Mucosa of rectum (tissue), 2 donors: ENCODE measurements around the gene PPP1R1B.

Experiments
- H3K27ac ChIP-seq, 2 donors: one replicate each; pipeline ENCODE4 v1.7.0; 2013; ENCODE audit warnings: inconsistent platforms in 2 of 2, low read depth in 2 of 2, low read length in 2 of 2
- H3K27me3 ChIP-seq, 2 donors: one replicate each; pipeline ENCODE4 v1.7.0; 2013; ENCODE audit warnings: low read length in 2 of 2; ENCODE audit not compliant: control insufficient read depth in 2 of 2, insufficient read depth in 2 of 2
- H3K36me3 ChIP-seq, 2 donors: one replicate each; pipeline ENCODE4 v1.7.0; 2013; ENCODE audit warnings: low read length in 2 of 2; ENCODE audit not compliant: control insufficient read depth in 2 of 2, insufficient read depth in 2 of 2
- H3K4me1 ChIP-seq, 2 donors: one replicate each; pipeline ENCODE4 v1.7.0; 2013; ENCODE audit warnings: low read length in 2 of 2, mild to moderate bottlenecking in 1 of 2; ENCODE audit not compliant: control insufficient read depth in 2 of 2, insufficient read depth in 2 of 2
- H3K4me3 ChIP-seq, 2 donors: one replicate each; pipeline ENCODE4 v1.7.0; 2013; ENCODE audit warnings: low read length in 2 of 2
- H3K9ac ChIP-seq, 2 donors: one replicate each; pipeline ENCODE4 v1.7.0; 2013; ENCODE audit warnings: low read length in 2 of 2, low read depth in 1 of 2, mild to moderate bottlenecking in 1 of 2
- H3K9me3 ChIP-seq, 2 donors: one replicate each; pipeline ENCODE4 v1.7.0; 2013; ENCODE audit warnings: low read length in 2 of 2; ENCODE audit not compliant: control insufficient read depth in 2 of 2
- donor health status: healthy.
- donor health status: Normal muscosa, but diverticular disease.

The PPP1R1B gene

DNA sequence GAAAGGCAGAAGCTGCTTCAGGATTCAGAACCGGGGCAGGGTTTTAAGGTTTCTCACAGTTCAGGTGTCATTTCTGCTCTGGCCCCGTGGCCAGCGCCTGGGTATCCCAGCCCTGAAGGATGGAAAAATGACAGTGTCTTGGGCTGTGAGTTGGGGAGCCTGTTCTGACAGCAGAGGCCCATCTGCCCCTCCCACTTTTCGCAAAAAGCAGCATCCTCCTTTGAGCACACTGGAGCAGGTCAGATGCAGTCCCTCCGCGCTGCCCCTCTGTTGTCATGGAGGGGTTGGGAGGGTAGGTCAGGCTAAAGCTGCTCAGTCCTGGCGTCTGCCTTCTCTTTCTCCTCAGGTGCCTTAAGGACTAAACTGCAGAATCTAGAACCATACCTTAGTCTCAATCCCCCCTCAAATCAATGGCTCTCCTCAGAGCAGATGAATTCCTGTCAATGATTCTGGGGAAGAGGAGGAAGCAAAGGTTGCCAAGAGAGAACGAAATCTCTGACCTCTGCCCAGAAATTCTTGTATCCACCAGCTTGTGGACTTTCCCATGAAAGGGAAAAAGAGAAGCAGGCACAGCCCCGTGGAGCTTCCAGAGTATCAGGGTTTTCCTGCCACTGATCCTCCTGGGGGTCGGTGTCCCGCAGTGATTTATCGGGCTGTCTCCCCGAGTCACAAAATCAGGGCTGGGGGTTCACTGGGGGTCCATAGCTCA is 26.3 kb upstream of the PPP1R1B start:
- Histone ChIP-seq H3K27me3 (peaks cover 83 to 93% of the 10 kb centered on the region in 2 donors), H3K4me3 (no peak overlapping the region), H3K4me1 (no peaks in the 10 kb centered on the region), H3K9ac (no peak overlapping the region), H3K27ac (no peak overlapping the region), H3K36me3 (no peaks in the 10 kb centered on the region), H3K9me3 (no peaks in the 10 kb centered on the region)

DNA sequence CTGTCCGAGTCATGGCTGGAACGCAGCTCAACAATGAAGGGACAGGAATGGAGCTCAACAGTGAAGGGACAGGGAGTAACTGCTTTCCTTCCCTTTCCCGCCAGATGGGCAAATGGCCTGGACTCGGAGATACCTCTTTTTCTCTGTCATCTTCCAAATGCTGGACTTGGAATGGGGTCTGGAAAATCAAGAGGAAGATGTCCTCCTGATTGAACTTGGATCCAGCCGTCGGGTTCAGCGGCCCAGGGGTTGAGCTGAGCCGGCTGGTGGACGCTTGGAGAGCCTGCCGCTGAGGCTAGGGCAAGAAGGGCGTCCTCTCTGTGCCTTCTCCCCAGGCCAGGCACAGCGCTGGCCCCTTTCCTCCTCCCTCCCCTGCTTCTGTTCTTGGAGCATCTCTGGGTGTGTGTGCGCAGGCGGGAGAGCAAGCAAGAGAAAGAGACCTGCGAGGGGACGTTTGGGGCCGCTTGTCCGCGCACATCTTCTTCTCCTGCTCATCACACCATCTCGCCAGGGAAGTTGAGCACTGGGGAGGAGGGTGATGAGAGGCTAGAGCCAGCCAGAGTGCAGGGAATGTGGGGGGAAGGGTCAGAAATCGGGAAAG is 25.7 kb upstream of the PPP1R1B start:
- H3K36me3 ChIP-seq, result no peaks in the 10 kb centered on the region
- no peaks in the 10 kb centered on the region for H3K9me3 ChIP-seq
- peaks cover 4 to 6% of the 10 kb centered on the region in 2 donors for H3K4me1 ChIP-seq
- H3K27me3 ChIP-seq, result peaks cover 80 to 93% of the 10 kb centered on the region in 2 donors
- H3K4me3 ChIP-seq, result no peak overlapping the region
- no peak overlapping the region for H3K9ac ChIP-seq
- no peak overlapping the region for H3K27ac ChIP-seq

DNA sequence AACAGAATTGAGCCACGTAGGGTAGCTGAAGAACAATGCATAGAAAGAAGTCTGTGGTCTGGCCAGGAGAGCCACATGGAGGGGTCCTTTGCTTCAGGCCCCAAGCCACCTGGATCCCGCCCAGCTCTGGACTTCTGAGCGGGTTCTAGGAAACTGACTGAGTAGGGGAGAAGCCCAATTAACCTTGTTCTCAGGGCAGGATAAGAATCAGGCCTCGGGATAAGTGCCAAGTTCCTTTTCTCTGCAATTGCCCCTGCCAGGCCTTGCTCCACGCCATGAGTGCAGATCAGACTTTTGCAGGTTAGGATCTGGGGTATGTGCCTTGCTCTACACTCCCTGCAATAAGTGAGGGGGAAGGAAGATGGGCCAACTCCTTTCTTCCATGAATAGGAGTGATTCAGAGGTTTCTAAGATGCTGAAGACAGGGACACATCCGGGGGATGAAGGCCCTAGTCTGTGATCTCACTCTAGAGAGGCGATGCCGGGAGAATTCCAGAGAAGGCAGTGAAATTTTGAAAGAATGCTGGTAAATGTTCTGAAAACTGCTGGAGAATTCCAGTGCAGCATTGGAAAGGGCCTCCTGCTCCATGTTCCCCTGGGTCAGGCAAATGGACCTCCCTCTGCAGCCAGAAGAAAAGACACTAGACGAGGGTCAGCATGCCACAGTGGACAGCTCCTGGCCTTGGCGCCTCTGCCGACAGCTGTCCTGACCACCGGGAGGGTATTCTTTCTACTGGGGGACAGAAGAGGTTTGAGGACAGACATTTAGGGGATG is 24.8 kb upstream of the PPP1R1B start:
- Histone ChIP-seq H3K4me1 (peaks cover 6 to 11% of the 10 kb centered on the region in 2 donors), H3K4me3 (no peak overlapping the region), H3K27me3 (peaks cover 77 to 89% of the 10 kb centered on the region in 2 donors), H3K9me3 (no peaks in the 10 kb centered on the region), H3K27ac (no peak overlapping the region), H3K9ac (no peak overlapping the region), H3K36me3 (no peaks in the 10 kb centered on the region)

DNA sequence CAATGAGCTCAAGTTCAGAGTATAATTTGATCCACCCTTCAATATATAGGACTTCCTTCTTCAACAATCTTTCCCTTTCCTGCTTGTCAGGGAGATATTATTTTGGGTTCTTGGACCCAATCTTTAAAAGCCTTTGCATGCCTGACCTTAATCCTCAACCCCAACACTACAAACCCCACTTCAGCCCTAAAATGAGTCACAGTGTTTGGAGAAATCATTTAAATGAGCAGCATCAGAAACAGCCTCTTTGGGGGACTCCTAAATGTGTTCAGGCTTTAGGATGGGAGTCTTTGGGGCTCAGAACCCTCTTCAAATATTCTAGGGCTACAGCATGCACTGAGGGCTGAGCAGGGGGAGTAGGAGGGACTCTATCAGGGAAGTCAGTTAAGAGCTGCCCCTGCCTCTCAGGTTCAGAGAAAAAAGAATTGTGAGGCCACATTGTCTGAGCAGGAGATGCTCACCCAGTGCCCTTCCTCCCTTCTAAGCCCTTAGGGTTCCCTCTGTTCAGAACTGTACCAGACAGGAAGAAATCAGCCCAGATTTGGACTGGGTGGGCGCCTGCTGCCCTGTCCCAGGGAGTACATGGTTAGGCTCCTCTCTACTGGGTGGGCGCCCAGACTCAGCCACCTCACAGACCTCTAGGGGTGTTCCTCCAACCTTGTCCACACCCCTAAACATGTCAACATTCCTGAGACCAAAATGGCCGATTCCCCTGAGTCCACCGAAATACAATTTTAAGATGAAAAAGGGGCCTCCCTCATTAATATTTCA is 24.0 kb upstream of the PPP1R1B start:
- no peaks in the 10 kb centered on the region for H3K9me3 ChIP-seq
- H3K36me3 ChIP-seq, result no peaks in the 10 kb centered on the region
- H3K4me1 ChIP-seq, result peaks cover 6 to 11% of the 10 kb centered on the region in 2 donors
- no peak overlapping the region for H3K27ac ChIP-seq
- peaks cover 75 to 87% of the 10 kb centered on the region in 2 donors for H3K27me3 ChIP-seq
- H3K4me3 ChIP-seq, result no peak overlapping the region
- no peak overlapping the region for H3K9ac ChIP-seq

DNA sequence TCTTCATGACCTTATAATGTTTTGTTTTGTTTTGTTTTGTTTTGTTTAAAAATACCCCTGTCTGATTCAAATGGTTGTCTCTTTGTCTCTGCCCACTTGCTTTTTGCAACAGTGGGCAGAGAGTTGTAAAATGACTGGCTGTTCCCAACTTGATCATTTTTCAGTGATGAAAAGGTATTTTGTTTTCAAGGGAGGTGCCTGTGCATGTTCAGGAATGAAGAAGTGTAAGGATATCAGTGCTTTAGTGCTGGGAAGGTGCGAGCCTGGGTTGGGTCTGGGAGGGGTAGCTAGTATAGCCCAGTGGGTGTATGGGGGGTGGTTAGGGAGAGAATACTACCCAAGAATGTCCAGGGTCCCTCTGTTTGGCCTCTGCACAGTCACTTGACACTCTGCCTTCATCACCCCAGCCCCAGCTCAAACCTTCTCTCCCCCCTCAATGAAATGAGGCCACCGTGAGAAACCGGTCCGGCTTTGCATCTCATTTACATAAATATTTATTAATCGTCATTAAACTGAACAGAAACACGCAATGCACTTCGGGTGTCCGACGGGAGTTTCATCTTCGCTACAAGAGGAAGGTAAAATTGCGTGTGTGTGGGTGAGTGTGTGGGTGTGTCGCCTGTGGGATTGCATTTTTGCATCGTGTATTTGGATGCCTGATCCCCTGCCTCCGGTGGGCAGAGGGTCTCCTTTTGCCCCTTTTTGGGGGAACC is 23.3 kb upstream of the PPP1R1B start:
- Histone ChIP-seq H3K9ac (no peak overlapping the region), H3K4me1 (peaks cover 6 to 11% of the 10 kb centered on the region in 2 donors), H3K4me3 (no peak overlapping the region), H3K27ac (no peak overlapping the region), H3K9me3 (no peaks in the 10 kb centered on the region), H3K36me3 (no peaks in the 10 kb centered on the region), H3K27me3 (peaks cover 73 to 85% of the 10 kb centered on the region in 2 donors)

DNA sequence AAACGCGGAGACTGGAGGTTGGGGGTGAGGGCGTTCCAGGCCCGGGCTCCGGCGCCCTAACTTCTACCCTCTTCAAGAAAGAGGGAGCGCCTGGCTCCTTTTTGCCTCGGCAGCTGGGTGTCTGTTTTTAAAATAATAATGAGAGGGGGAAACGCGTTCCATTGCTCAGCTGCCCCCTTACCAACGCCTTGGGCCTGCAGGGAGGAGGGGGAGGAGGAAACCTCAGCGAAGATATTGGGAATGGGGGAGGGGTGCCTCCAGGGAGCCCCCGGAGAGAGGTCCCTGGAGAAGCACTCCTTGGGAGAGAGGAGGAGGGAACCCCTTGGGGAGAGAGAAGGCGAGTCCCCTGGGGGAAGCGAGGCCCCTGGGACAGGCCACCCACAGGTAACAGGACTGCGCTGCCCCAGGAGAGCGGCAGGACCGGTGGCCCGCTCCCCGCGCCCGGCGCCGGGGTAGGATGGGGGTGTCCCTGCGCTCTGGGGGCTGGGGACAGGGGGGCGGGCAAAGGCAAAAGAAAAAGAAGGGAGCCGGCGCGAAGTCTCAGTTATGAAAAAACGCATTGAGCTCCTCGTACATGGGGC is 21.8 kb upstream of the PPP1R1B start:
- H3K9ac ChIP-seq, result no peak overlapping the region
- H3K9me3 ChIP-seq, result no peaks in the 10 kb centered on the region
- peaks cover 67 to 83% of the 10 kb centered on the region in 2 donors for H3K27me3 ChIP-seq
- H3K27ac ChIP-seq, result no peak overlapping the region
- H3K36me3 ChIP-seq, result no peaks in the 10 kb centered on the region
- peaks cover 6 to 11% of the 10 kb centered on the region in 2 donors for H3K4me1 ChIP-seq
- no peak overlapping the region for H3K4me3 ChIP-seq

DNA sequence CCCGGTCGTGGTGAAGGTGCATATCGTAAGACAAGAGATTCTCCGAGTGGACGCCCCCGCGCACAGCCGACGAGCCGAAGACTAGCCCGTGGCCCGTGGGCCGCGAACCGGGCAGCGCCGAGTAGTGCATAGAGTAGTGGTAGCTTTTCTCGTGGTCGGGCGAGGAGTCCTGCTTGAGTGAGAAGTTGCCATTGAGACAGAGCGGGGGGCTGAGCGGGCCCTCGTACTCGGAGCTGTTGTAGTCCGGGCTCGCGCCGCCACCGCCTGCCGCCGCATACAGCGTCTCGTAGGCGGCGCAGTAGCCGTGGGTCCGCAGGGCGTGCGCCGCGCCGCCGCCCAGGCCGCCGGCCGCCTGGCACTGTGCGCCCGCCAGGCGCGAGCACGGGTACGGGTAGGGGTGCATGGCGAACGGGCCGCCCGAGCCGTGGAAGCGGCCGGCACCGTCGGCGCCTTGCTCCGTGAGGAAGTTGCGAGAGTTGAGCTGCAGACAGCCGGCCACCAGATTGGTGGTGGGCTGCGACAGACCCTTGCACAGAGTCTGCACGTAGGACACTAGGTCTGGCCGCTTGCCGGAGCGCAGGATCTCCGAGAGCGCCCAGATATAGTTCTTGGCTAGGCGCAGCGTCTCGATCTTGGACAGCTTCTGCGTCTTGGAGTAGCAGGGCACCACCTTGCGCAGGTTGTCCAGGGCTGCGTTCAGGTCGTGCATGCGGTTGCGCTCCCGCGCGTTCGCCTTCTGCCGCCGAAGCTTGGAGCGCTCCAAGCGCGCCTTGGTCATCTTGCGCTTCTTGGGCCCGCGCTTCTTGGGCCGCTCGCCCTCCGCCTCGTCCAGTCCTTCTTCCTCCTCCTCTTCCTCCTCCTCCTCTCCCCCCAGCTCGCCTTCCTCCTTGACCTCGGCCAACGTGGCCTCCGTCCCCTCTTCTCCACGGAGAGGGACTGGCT is 21.0 kb upstream of the PPP1R1B start:
- no peak overlapping the region for H3K4me3 ChIP-seq
- peaks cover 6 to 11% of the 10 kb centered on the region in 2 donors for H3K4me1 ChIP-seq
- H3K27ac ChIP-seq, result no peak overlapping the region
- H3K36me3 ChIP-seq, result no peaks in the 10 kb centered on the region
- peaks cover 59 to 76% of the 10 kb centered on the region in 2 donors for H3K27me3 ChIP-seq
- no peak overlapping the region for H3K9ac ChIP-seq
- H3K9me3 ChIP-seq, result no peaks in the 10 kb centered on the region

DNA sequence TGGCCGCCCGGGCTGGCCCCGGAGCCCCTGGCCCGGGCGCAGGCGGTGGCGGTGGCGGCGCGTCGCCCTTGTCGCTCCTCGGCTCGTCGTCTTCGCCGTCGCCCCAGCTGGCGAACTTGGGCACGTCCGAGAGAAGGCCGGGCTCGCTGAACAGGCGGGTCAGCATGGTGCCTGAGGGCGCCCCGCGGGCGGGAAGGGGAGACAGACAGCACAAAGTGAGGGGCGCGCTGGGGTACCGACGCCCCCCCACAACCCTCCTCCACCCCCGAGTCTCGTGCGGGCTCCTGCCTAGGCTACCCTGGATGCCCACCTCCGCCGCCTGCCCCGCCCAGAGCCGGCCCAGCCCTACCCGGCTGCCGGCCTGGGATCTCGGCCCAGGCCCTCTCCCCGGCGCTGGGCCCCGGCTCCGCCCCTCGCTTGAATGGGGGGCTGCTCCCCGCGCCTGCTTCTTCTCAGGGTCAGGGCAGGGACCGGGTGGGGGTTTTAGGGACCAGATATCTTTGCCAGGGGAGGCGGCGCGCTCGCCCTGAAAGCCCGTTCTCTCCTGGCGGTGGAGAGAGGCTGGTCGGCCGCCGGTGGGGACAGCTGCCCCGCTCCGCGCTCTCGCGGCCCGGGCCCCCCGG is 20.2 kb upstream of the PPP1R1B start:
- no peak overlapping the region for H3K4me3 ChIP-seq
- no peaks in the 10 kb centered on the region for H3K9me3 ChIP-seq
- no peak overlapping the region for H3K9ac ChIP-seq
- H3K27me3 ChIP-seq, result peaks cover 52 to 76% of the 10 kb centered on the region in 2 donors
- peaks cover 6 to 11% of the 10 kb centered on the region in 2 donors for H3K4me1 ChIP-seq
- H3K27ac ChIP-seq, result no peak overlapping the region
- H3K36me3 ChIP-seq, result no peaks in the 10 kb centered on the region
